ENCODE data around the gene SLFN12L. TPM values are rescaled to one million over a fixed set of nuclear protein-coding genes. Genes with fewer than 3 reads are reported as not detected.

The SLFN12L gene
- total RNA-seq, 1 experiment from 2014 or later = 2.7 TPM

GRCh38 chr17:35548208-35548810, 10.8 kb upstream of the SLFN12L start:
- no peaks in the 10 kb centered on the region for H3K4me1 ChIP-seq (ENCODE audit: insufficient read depth, low read length, poor library complexity, severe bottlenecking)
- intact Hi-C loops (cut with micrococcal nuclease; ENCODE audit: unreplicated experiment) = no loop called here
- no peaks in the 10 kb centered on the region for H3K27me3 ChIP-seq (replicated peaks; ENCODE audit: insufficient read depth, low read depth, low read length, poor library complexity)
- no TSS peak for BruUV-seq (replicated peaks)
- POLR2A ChIA-PET (ENCODE audit: low non-redundant PET) = no interaction called here
- no peak overlapping the region for H3K4me3 ChIP-seq (ENCODE audit: low read depth, low read length, poor library complexity, severe bottlenecking)
- no peak overlapping the region for H3K27ac ChIP-seq (ENCODE audit: low read depth, low read length, poor library complexity, severe bottlenecking)
- H3K9me3 ChIP-seq (ENCODE audit: low read depth, low read length, poor library complexity, severe bottlenecking) = no peaks in the 10 kb centered on the region
- TF ChIP-seq CTCF (conservative IDR thresholded peaks at IDR 0.05; ENCODE audit: low read depth, low read length) (no peak), EZH2 (IDR thresholded peaks at IDR 0.05; ENCODE audit: borderline replicate concordance, low read depth, low read length, poor library complexity, severe bottlenecking) (no peak)
- H3K36me3 ChIP-seq (ENCODE audit: insufficient read depth, low read length, poor library complexity, severe bottlenecking) = no peaks in the 10 kb centered on the region
- DNase-seq (ENCODE audit: low spot score) = no peak
- CTCF ChIA-PET = no interaction called here

GRCh38 chr17:35546487-35546886, 9.0 kb upstream of the SLFN12L start:
- no TSS peak for BruUV-seq (replicated peaks)
- no peak for TF ChIP-seq EZH2 (IDR thresholded peaks at IDR 0.05; ENCODE audit: borderline replicate concordance, low read depth, low read length, poor library complexity, severe bottlenecking)
- no peak for TF ChIP-seq CTCF (conservative IDR thresholded peaks at IDR 0.05; ENCODE audit: low read depth, low read length)
- intact Hi-C loops (cut with micrococcal nuclease; ENCODE audit: unreplicated experiment) = no loop called here
- CTCF ChIA-PET = no interaction called here
- Histone ChIP-seq H3K9me3 (ENCODE audit: low read depth, low read length, poor library complexity, severe bottlenecking) (no peaks in the 10 kb centered on the region), H3K4me1 (ENCODE audit: insufficient read depth, low read length, poor library complexity, severe bottlenecking) (no peaks in the 10 kb centered on the region), H3K27ac (ENCODE audit: low read depth, low read length, poor library complexity, severe bottlenecking) (no peak overlapping the region), H3K27me3 (replicated peaks; ENCODE audit: insufficient read depth, low read depth, low read length, poor library complexity) (no peaks in the 10 kb centered on the region), H3K4me3 (ENCODE audit: low read depth, low read length, poor library complexity, severe bottlenecking) (no peak overlapping the region), H3K36me3 (ENCODE audit: insufficient read depth, low read length, poor library complexity, severe bottlenecking) (no peaks in the 10 kb centered on the region)
- POLR2A ChIA-PET (ENCODE audit: low non-redundant PET) = no interaction called here
- DNase-seq (ENCODE audit: low spot score) = no peak

GRCh38 chr17:35545150-35545549, 7.7 kb upstream of the SLFN12L start:
- CTCF ChIA-PET = no interaction called here
- POLR2A ChIA-PET (ENCODE audit: low non-redundant PET) = no interaction called here
- Histone ChIP-seq H3K4me1 (ENCODE audit: insufficient read depth, low read length, poor library complexity, severe bottlenecking) (no peaks in the 10 kb centered on the region), H3K27me3 (replicated peaks; ENCODE audit: insufficient read depth, low read depth, low read length, poor library complexity) (no peaks in the 10 kb centered on the region), H3K4me3 (ENCODE audit: low read depth, low read length, poor library complexity, severe bottlenecking) (no peak overlapping the region), H3K27ac (ENCODE audit: low read depth, low read length, poor library complexity, severe bottlenecking) (no peak overlapping the region), H3K9me3 (ENCODE audit: low read depth, low read length, poor library complexity, severe bottlenecking) (no peaks in the 10 kb centered on the region), H3K36me3 (ENCODE audit: insufficient read depth, low read length, poor library complexity, severe bottlenecking) (no peaks in the 10 kb centered on the region)
- no peak for DNase-seq (ENCODE audit: low spot score)
- no TSS peak for BruUV-seq (replicated peaks)
- TF ChIP-seq EZH2 (IDR thresholded peaks at IDR 0.05; ENCODE audit: borderline replicate concordance, low read depth, low read length, poor library complexity, severe bottlenecking) (no peak), CTCF (conservative IDR thresholded peaks at IDR 0.05; ENCODE audit: low read depth, low read length) (no peak)
- intact Hi-C loops (cut with micrococcal nuclease; ENCODE audit: unreplicated experiment) = no loop called here
